ENCODE results near the gene TANGO2.

The TANGO2 gene

DNA sequence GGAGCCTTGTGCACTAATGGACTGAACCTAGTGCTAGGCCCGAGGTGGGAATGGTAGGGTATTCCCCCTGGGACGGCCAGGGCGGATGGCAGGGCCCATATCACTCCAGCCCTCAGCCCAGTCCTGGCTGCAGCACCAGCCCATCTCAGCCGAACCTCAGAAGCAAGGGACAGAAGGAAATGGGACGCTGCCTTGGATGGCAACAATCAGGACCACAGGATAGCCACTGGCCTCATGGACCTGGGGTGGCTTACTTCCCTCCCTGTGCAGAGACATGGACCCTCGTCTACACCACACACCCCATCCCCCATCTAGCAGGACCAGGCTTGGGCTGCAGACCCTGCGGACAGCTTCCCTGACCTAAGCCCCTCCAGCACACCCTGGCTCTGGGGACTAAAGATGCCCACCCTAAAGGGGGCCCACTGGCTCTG is 28.4 kb upstream of the TANGO2 start:
- TF ChIP-seq, protein P1, sequence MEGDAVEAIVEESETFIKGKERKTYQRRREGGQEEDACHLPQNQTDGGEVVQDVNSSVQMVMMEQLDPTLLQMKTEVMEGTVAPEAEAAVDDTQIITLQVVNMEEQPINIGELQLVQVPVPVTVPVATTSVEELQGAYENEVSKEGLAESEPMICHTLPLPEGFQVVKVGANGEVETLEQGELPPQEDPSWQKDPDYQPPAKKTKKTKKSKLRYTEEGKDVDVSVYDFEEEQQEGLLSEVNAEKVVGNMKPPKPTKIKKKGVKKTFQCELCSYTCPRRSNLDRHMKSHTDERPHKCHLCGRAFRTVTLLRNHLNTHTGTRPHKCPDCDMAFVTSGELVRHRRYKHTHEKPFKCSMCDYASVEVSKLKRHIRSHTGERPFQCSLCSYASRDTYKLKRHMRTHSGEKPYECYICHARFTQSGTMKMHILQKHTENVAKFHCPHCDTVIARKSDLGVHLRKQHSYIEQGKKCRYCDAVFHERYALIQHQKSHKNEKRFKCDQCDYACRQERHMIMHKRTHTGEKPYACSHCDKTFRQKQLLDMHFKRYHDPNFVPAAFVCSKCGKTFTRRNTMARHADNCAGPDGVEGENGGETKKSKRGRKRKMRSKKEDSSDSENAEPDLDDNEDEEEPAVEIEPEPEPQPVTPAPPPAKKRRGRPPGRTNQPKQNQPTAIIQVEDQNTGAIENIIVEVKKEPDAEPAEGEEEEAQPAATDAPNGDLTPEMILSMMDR (IDR thresholded peaks at IDR 0.05; ENCODE audit: borderline replicate concordance, insufficient read depth, low read depth, low read length) = no peak
- no peak overlapping the region for H3K4me3 ChIP-seq (ENCODE audit: low read depth, low read length)

DNA sequence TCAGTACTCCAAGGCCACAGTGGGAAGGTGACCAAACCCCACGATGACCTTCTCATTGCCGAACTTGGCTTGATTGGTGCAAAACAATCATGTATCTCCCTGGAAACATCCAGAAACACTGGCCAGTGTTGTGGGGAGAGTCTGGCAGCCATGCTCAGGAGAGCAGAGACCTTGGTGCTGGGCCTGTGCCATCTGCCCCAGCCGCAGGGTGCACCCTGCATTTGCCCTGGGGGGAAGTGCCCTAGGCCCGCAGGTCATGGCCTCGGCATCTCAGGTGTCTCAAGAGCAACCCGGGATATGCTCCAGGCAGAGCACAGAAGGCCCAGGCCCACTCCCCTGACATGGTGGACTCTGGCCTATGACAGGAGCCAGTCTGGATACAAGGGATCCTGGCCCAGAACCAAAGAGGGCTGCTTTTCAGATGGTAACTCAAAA is 28.0 kb upstream of the TANGO2 start:
- no peak overlapping the region for H3K4me3 ChIP-seq (ENCODE audit: low read depth, low read length)
- TF ChIP-seq, protein P1 (IDR thresholded peaks at IDR 0.05; ENCODE audit: borderline replicate concordance, insufficient read depth, low read depth, low read length) = no peak

DNA sequence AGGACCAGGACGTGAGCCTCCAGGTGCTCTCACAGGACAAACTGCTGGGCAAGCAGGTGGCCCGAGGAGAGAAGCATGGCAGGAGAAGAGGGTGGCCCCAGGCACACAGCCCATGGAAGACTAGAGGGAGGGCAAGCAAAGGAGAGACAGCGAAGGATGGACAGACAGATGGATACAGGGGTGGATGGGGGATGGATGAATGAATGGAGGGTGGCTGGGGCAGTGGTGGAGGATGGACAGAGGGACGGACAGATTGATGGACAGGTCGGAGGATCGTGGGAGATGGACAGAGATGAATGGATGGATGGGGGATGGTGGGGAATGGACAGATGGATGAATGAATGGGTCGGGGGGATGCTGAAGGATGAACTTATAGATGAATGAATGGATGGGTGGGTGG is 27.0 kb upstream of the TANGO2 start:
- H3K4me3 ChIP-seq (ENCODE audit: low read depth, low read length) = no peak overlapping the region
- TF ChIP-seq, protein P1 (IDR thresholded peaks at IDR 0.05; ENCODE audit: borderline replicate concordance, insufficient read depth, low read depth, low read length) = no peak

DNA sequence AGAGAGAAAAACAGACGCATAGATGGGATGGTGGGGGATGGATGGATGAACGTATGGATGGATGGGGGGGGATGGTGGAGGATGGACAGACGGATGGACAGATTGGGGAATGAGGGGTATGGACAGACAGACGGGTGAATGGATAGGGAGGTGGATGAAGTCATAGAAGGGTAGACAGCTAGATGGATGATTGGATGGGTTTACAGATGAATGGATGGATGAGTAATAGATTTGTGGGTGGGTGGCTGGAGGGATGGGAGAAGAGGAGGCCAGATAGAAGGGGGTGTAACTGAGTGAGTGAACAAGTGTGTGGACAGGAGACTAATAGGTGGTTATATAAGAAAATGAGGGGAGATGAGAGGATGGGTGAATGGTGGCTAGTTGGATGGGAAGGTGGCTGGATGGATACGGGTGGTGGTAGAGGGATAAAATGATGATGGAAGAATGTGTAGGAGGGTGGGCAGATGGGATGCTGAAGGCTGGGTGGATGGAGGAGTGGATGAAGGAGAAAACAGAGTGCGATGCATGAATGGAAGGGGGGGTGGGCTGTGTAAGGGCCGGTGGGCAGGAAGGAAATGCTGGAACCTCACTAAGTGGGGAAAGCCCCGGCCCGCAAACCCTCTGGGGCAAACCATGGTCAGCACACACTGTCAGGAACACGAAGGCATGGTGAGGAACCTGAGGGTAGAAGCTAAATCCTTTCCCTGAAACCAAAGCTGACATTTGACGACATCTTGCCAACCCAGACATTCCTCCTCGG is 25.9 kb upstream of the TANGO2 start:
- no peak overlapping the region for H3K4me3 ChIP-seq (ENCODE audit: low read depth, low read length)
- TF ChIP-seq, protein P1 (IDR thresholded peaks at IDR 0.05; ENCODE audit: borderline replicate concordance, insufficient read depth, low read depth, low read length) = no peak

DNA sequence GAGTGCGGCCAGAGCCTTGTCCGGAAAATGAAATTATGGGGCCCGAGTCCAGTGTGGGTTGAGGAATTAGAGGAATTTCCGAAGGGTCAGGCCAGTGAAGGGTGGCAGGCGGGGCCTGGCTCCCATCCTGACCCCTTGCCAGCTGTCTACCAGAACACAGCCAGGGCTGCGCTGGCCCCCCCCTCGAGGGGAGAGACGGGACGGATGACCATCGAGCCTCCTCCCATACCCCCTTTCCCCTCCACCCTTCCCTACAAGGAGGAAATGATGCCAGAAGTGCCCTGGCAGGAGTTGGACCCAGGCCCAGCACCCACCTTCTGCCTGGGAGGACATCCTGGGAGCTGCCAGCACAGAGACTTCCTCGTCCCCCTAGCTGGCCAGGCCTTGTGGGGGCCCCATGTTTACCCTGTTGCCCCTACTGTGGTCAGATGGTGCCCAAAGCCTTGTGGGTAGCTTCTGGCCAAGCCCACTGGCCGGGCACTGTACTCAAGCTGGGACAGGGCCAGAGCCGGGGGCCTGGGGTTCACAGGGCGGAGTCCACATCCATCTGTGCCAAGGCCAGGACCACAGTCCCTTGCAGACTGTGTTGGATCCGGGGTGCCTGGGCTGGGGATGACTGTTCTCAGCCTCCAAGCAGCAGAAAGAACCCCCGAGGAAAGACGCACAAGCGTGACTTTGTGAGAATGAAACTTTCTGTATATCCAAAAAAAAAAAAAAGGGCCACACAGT is 25.1 kb upstream of the TANGO2 start:
- H3K4me3 ChIP-seq (ENCODE audit: low read depth, low read length) = no peak overlapping the region
- TF ChIP-seq, protein P1 (IDR thresholded peaks at IDR 0.05; ENCODE audit: borderline replicate concordance, insufficient read depth, low read depth, low read length) = no peak

DNA sequence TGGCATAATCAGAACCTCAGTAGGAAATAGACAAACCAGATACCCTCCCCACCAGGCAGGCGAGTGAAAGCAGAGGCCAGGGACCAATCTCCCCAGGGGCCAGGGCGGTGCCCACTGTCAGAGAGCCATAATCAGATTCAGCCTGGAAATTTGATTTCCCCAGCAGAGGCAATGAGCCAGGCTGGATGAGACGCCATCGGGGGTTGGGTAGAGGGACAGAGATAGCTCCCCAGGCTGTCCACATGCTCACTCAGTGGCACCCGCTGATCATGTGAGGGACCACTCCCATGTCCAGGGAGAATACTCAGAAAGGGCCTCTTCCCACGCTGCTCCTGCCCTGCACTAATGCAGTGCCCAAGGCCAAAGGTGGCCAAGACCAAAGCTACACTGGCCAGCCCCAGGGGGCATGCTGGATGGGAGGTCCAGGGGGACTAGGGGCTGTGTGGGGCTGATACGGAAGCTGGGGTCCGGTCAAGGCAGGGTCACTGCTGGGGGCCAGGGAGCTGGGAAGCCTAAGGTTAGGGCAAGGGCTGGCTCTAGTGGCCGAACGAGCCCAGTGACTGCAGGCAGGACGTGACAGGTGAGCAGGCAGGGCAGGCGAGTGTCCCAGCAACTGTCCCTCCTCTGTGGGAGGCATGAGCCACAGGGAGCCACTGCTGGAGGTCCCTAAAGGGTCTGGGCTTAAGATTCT is 24.1 kb upstream of the TANGO2 start:
- no peak overlapping the region for H3K4me3 ChIP-seq (ENCODE audit: low read depth, low read length)
- TF ChIP-seq, protein P1 (IDR thresholded peaks at IDR 0.05; ENCODE audit: borderline replicate concordance, insufficient read depth, low read depth, low read length) = no peak
